ENCODE results near the gene ZFP62. TPM values are rescaled to one million over a fixed set of nuclear protein-coding genes. Genes with fewer than 3 reads are reported as not detected.

ZFP62 gene
- total and polyA plus RNA-seq, 7 donors, result 6.0 to 25.6 (median 11.7) TPM

- no peaks in the 10 kb centered on the region for H3K27me3 ChIP-seq (ENCODE audit: insufficient read depth in 3 of 3, low read length in 2 of 3)
These were observed 50.0 kb downstream of the ZFP62 start for GRCh38 chr5:180810959-180811622.

DNA sequence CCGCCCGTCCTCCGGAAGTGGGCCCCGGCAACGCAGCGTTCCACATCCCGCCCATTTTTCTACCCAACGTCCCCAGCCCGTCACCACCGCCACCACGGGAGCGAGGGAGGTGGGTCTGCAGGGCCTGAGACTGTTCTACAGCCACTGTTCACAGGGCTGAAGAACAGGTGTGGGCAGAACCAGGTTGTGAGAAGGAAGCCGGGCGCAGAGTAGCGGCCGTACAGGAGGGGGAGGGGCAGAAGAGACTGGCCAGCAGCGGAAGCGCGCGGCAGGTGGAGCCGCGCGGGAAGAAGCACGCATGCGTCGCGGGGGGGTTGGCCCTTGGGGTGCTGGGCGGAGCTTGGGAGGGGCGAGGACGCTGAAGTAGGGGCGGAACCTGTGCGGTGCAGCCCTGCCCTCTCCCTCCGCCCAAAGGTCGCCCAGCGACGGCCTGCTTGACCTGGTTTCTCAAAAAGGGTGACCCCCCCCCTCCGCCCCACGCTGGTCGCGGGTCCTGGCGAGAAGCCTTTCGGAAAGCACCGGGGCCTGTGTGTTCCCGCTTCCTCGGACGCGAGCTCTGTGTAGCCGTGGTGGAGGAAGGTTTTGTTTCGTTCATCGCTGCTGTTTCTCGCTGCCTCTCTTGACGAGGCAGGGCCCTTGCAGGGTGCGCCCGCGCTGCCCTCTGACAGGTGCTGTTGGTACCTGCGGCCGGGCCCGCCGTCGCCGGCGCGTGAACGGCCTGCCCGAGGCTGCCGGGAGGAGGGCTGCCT, 50.7 kb downstream of the ZFP62 start:
- WGBS, 3 donors, result 0 to 1% (median 0%) methylated on average over 58 to 66 of the region's 66 CpGs
- Histone ChIP-seq H3K4me3 (peak overlapping the region; percentile 93), H3K36me3 (ENCODE audit: insufficient read depth in 1 of 2, low read depth in 1 of 2) (peaks cover 3 to 14% of the 10 kb centered on the region in 2 donors), H3K9me3 (no peaks in the 10 kb centered on the region), H3K4me1 (peaks cover 51% of the 10 kb centered on the region), H3K27ac (peak overlapping the region; percentile 99), H3K27me3 (ENCODE audit: insufficient read depth in 3 of 3, low read length in 2 of 3) (no peaks in the 10 kb centered on the region)
- peak; percentile 96 to 99 for DNase-seq
- intact Hi-C loops (cut with DNase I), result loop anchor here in 1 of 2 donors (2.0 kb wide), 1 partner anchor 20 kb away; no protein-coding TSS in a partner anchor
- TF ChIP-seq CTCF (IDR thresholded peaks at IDR 0.05), result no peak
- peak; percentile 92 to 96 (median 94) for ATAC-seq

More at GRCh38 chr5:180810959-180811622, 50.0 kb downstream of the ZFP62 start:
- H3K27ac ChIP-seq, result peak overlapping the region; percentile 99
- intact Hi-C loops (cut with DNase I), result loop anchor here in 1 of 2 donors (2.0 kb wide), 1 partner anchor 20 kb away; no protein-coding TSS in a partner anchor
- no peaks in the 10 kb centered on the region for H3K9me3 ChIP-seq
- TF ChIP-seq CTCF (IDR thresholded peaks at IDR 0.05), result no peak
- peaks cover 44% of the 10 kb centered on the region for H3K4me1 ChIP-seq
- H3K36me3 ChIP-seq (ENCODE audit: insufficient read depth in 1 of 2, low read depth in 1 of 2), result peaks cover 3 to 14% of the 10 kb centered on the region in 2 donors
- no peak for ATAC-seq
- DNase-seq, result peak in 1 of 2 donors; percentile 79
- 5% methylated on average over 29 to 30 of the region's 30 CpGs for WGBS, 3 donors
- H3K4me3 ChIP-seq, result peak overlapping the region; percentile 93

DNA sequence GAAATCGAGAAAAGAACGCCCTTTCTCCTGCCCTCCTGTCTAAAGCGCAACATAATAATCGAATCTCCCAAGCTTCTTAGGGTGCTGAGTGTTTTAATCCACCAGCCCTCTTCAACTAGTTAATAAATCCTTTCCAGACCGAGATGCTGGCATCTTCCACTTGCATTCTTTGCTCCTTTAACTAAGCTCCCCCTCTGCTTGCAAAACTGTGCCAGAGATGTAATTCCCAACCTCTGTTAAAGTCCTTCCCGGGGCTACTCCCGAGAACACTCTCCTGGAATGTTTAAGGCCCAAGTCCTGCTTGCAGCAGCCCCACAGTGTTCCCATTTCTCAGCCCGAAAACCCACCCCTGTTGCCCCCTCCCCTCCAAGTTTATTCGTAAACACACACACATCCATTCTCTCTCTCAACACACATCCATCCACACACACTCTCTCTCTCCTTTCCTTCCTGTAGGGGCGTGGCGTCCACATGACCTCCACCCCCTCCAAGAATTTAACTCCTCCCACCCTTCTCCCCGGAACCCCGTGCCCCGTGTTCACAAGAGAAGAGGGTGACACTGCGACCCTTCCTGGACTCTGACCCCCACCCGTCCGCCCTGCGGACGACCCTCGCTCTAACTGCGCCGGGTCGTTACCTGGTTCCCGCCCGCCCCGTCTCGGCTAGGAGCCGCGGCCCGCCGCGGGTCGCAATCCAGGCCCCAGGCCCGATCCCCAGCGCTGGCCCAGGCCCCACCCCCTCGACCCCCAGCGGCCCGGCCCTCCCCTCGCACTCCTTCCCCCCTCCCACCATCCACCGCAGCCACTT, 51.5 kb downstream of the ZFP62 start:
- WGBS, 3 donors, result 3 to 5% (median 3%) methylated on average over 24 to 40 of the region's 40 CpGs
- peak; percentile 93 to 97 for DNase-seq
- intact Hi-C loops (cut with DNase I), result loop anchor here (2.0 to 10.0 kb wide), 2 partner anchors 21 to 375 kb away; no protein-coding TSS in a partner anchor

More for the DNA sequence above, 51.5 kb downstream of the ZFP62 start:
- H3K9me3 ChIP-seq, result no peaks in the 10 kb centered on the region
- H3K27ac ChIP-seq, result peak overlapping the region; percentile 99
- H3K36me3 ChIP-seq (ENCODE audit: insufficient read depth in 1 of 2, low read depth in 1 of 2), result peaks cover 3 to 14% of the 10 kb centered on the region in 2 donors
- ATAC-seq, result peak; percentile 88 to 92 (median 90)
- peaks cover 59% of the 10 kb centered on the region for H3K4me1 ChIP-seq
- TF ChIP-seq CTCF (IDR thresholded peaks at IDR 0.05), result no peak
- H3K4me3 ChIP-seq, result peak overlapping the region; percentile 93
- no peaks in the 10 kb centered on the region for H3K27me3 ChIP-seq (ENCODE audit: insufficient read depth in 3 of 3, low read length in 2 of 3)

All from psoas muscle (tissue), 8 donors.